Neural crest cell (in vitro differentiated cells): ENCODE measurements around the gene RABGAP1. TPM values are rescaled to one million over a fixed set of nuclear protein-coding genes. Genes with fewer than 3 reads are reported as not detected.

Source experiments
- DNase-seq: peaks from one replicate; pipeline ENCODE4 v3.0.0; 2021; ENCODE audit warnings: low read depth, mixed read lengths, low spot score
- H3K27ac Mint-ChIP-seq: one replicate; pipeline ENCODE4 v1.8.0; 2021; ENCODE audit warnings: mild to moderate bottlenecking, mixed read lengths; ENCODE audit not compliant: unreplicated experiment
- H3K27me3 Mint-ChIP-seq: 2 replicates; pipeline ENCODE4 v1.8.0; 2021; ENCODE audit warnings: low read depth, mild to moderate bottlenecking, mixed read lengths
- H3K36me3 Mint-ChIP-seq: 2 replicates; pipeline ENCODE4 v1.8.0; 2021; ENCODE audit warnings: low read depth, mild to moderate bottlenecking, mixed read lengths
- H3K4me1 Mint-ChIP-seq: 2 replicates; pipeline ENCODE4 v1.8.0; 2021; ENCODE audit warnings: mixed read lengths
- H3K4me3 Mint-ChIP-seq: one replicate; pipeline ENCODE4 v1.8.0; 2021; ENCODE audit warnings: mild to moderate bottlenecking, mixed read lengths
- H3K9me3 Mint-ChIP-seq: 2 replicates; pipeline ENCODE4 v1.8.0; 2021; ENCODE audit warnings: mixed read lengths
- CTCF ChIP-seq: fragments of 200-600 bp; sonication (generic); conservative IDR thresholded peaks from 2 replicates; pipeline ENCODE4 v1.5.0; 2021; ENCODE audit warnings: antibody characterized with exemption, mild to moderate bottlenecking
- total RNA-seq: library from RNA; stranded (reverse); gene quantifications from 2 replicates; pipeline ENCODE4 v1.2.1, GENCODE V29; 2021

The RABGAP1 gene
- total RNA-seq, 1 donor from 2014 or later = 59.5 TPM

- H3K9me3 Mint-ChIP-seq = no peaks in the 10 kb centered on the region
- no peak for DNase-seq
- H3K27me3 Mint-ChIP-seq = no peaks in the 10 kb centered on the region
- H3K27ac Mint-ChIP-seq = no peak overlapping the region
- H3K4me1 Mint-ChIP-seq = peaks cover 10% of the 10 kb centered on the region
- H3K4me3 Mint-ChIP-seq = no peak overlapping the region
- H3K36me3 Mint-ChIP-seq = peaks cover 17% of the 10 kb centered on the region
- no peak for TF ChIP-seq CTCF
Measured at GRCh38 chr9:123119566-123119965, 178.7 kb downstream of the RABGAP1 start.

- Mint-ChIP-seq H3K27me3 (no peaks in the 10 kb centered on the region), H3K4me1 (peaks cover 10% of the 10 kb centered on the region), H3K9me3 (no peaks in the 10 kb centered on the region), H3K4me3 (no peak overlapping the region), H3K36me3 (peaks cover 12% of the 10 kb centered on the region), H3K27ac (no peak overlapping the region)
- no peak for DNase-seq
- no peak for TF ChIP-seq CTCF
Measured at GRCh38 chr9:123120131-123120530, 179.3 kb downstream of the RABGAP1 start.

- no peak for TF ChIP-seq CTCF
- Mint-ChIP-seq H3K9me3 (no peaks in the 10 kb centered on the region), H3K4me1 (peaks cover 10% of the 10 kb centered on the region), H3K4me3 (no peak overlapping the region), H3K27me3 (no peaks in the 10 kb centered on the region), H3K36me3 (peaks cover 8% of the 10 kb centered on the region), H3K27ac (no peak overlapping the region)
- DNase-seq = no peak
Measured at GRCh38 chr9:123120953-123121352, 180.1 kb downstream of the RABGAP1 start.

- TF ChIP-seq CTCF = no peak
- no peak for DNase-seq
- H3K4me1 Mint-ChIP-seq = peaks cover 10% of the 10 kb centered on the region
- H3K4me3 Mint-ChIP-seq = no peak overlapping the region
- H3K9me3 Mint-ChIP-seq = no peaks in the 10 kb centered on the region
- H3K36me3 Mint-ChIP-seq = peaks cover 8% of the 10 kb centered on the region
- no peaks in the 10 kb centered on the region for H3K27me3 Mint-ChIP-seq
- no peak overlapping the region for H3K27ac Mint-ChIP-seq
Measured at GRCh38 chr9:123121457-123121856, 180.6 kb downstream of the RABGAP1 start.

GRCh38 chr9:123127512-123128075, 186.8 kb downstream of the RABGAP1 start:
- H3K9me3 Mint-ChIP-seq = no peaks in the 10 kb centered on the region

More at GRCh38 chr9:123127512-123128075, 186.8 kb downstream of the RABGAP1 start:
- no peak for DNase-seq
- Mint-ChIP-seq H3K4me3 (no peak overlapping the region), H3K36me3 (peaks cover 2% of the 10 kb centered on the region), H3K27me3 (no peaks in the 10 kb centered on the region), H3K27ac (no peak overlapping the region), H3K4me1 (peaks cover 5% of the 10 kb centered on the region)
- TF ChIP-seq CTCF = no peak
